PC-9 (cell line): ENCODE measurements around the gene C2CD4A. TPM values are rescaled to one million over a fixed set of nuclear protein-coding genes. Genes with fewer than 3 reads are reported as not detected.

Source experiments
- BruUV-seq: library from RNA; stranded (reverse); fragments of 400-500 nt; replicated peaks from 2 replicates; lab custom pipeline; 2021; lab: Mats Ljungman, UMichigan
- CTCF ChIA-PET: fragments of 300-600 bp; sonication (Branson Sonifier 250); formaldehyde crosslinking; loops from one replicate; lab custom pipeline; 2022; ENCODE audit warnings: antibody characterized with exemption; lab: Charles Lee
- POLR2A ChIA-PET: fragments of 300-600 bp; sonication (Branson Sonifier 250); formaldehyde crosslinking; loops from one replicate; lab custom pipeline; 2022; ENCODE audit warnings: antibody characterized with exemption; ENCODE audit not compliant: unreplicated experiment; lab: Charles Lee
- DNase-seq, 2 experiments: peaks; one replicate each; pipeline versions ENCODE4 v3.0.0 to v3.0.0-alpha.2; 2015 to 2022; ENCODE audit warnings: mixed read lengths in 1 of 2
- H2AFZ ChIP-seq: fragments of 200-600 bp; sonication (generic); 2 replicates; pipeline ENCODE4 v1.8.1; 2017; ENCODE audit warnings: antibody characterized with exemption
- H3F3A ChIP-seq: fragments of 200-600 bp; sonication (generic); 2 replicates; pipeline ENCODE4 v1.8.1; 2017; ENCODE audit warnings: antibody characterized with exemption, mild to moderate bottlenecking, low read depth; ENCODE audit not compliant: insufficient read depth
- H3K27ac ChIP-seq: fragments of 200-600 bp; sonication (generic); 2 replicates; pipeline ENCODE4 v1.6.1; 2016; ENCODE audit warnings: mixed run types
- H3K27me3 ChIP-seq: fragments of 200-600 bp; sonication (generic); 2 replicates; pipeline ENCODE4 v1.6.1; 2016; ENCODE audit warnings: low read depth, mixed run types; ENCODE audit not compliant: insufficient read depth
- H3K36me3 ChIP-seq: fragments of 200-600 bp; sonication (generic); 2 replicates; pipeline ENCODE4 v1.6.1; 2016; ENCODE audit warnings: low read depth, mixed run types
- H3K4me1 ChIP-seq: fragments of 200-600 bp; sonication (generic); replicated peaks from 2 replicates; pipeline ENCODE4 v1.6.1; 2016; ENCODE audit warnings: mixed run types; ENCODE audit not compliant: insufficient read depth
- H3K4me2 ChIP-seq: fragments of 200-600 bp; sonication (generic); 2 replicates; pipeline ENCODE4 v1.6.1; 2017; ENCODE audit warnings: mixed run types
- H3K4me3 ChIP-seq: fragments of 200-600 bp; sonication (generic); 2 replicates; pipeline ENCODE4 v1.6.1; 2016; ENCODE audit warnings: mixed run types
- H3K79me2 ChIP-seq: fragments of 200-600 bp; sonication (generic); 2 replicates; pipeline ENCODE4 v1.6.1; 2017; ENCODE audit warnings: low read depth, mixed run types
- H3K9me2 ChIP-seq: fragments of 200-600 bp; sonication (generic); 2 replicates; pipeline ENCODE4 v1.8.1; 2017; ENCODE audit warnings: mild to moderate bottlenecking; ENCODE audit not compliant: insufficient read depth
- H3K9me3 ChIP-seq: fragments of 200-600 bp; sonication (generic); 2 replicates; pipeline ENCODE4 v1.8.1; 2016; ENCODE audit warnings: low read depth; ENCODE audit not compliant: insufficient read depth
- H4K20me1 ChIP-seq: fragments of 200-600 bp; sonication (generic); 2 replicates; pipeline ENCODE4 v1.8.1; 2017; ENCODE audit not compliant: insufficient read depth
- CTCF ChIP-seq: fragments of 200-600 bp; sonication (generic); conservative IDR thresholded peaks from 2 replicates; pipeline ENCODE4 v1.6.1; 2017; ENCODE audit warnings: mixed run types, antibody characterized with exemption, mild to moderate bottlenecking, moderate library complexity
- EZH2 ChIP-seq: fragments of 200-600 bp; sonication (generic); IDR thresholded peaks from 2 replicates; pipeline ENCODE4 v1.8.0; 2017; ENCODE audit warnings: antibody characterized with exemption, low read depth
- intact Hi-C: fragments of 100-400 bp; cut with micrococcal nuclease; formaldehyde crosslinking; loops from one replicate; pipeline ENCODE4 v1.10.0; 2022; ENCODE audit not compliant: unreplicated experiment
- total RNA-seq: library from RNA; stranded (reverse); gene quantifications from 2 replicates; pipeline ENCODE4 v1.2.3, GENCODE V29; 2021

Gene C2CD4A
- total RNA-seq, 1 experiment from 2014 or later, result 0.09 TPM

GRCh38 chr15:62099094-62099601, 32.4 kb downstream of the C2CD4A start:
- Histone ChIP-seq H3K9me2 (no peaks in the 10 kb centered on the region), H3K4me2 (no peak overlapping the region), H4K20me1 (no peaks in the 10 kb centered on the region), H3K4me3 (no peak overlapping the region), H3K27ac (no peak overlapping the region), H2AFZ (no peak overlapping the region), H3K79me2 (no peaks in the 10 kb centered on the region), H3K27me3 (no peaks in the 10 kb centered on the region), H3K4me1 (no peaks in the 10 kb centered on the region), H3K36me3 (no peaks in the 10 kb centered on the region), H3K9me3 (no peaks in the 10 kb centered on the region), H3F3A (no peaks in the 10 kb centered on the region)
- ChIA-PET CTCF (no interaction called here), POLR2A (no interaction called here)
- TF ChIP-seq EZH2 (no peak), CTCF (no peak)
- no TSS peak for BruUV-seq
- intact Hi-C loops, result no loop called here
- peak in 1 of 2 experiments; percentile 32 for DNase-seq

- no peak overlapping the region for H2AFZ ChIP-seq
- CTCF ChIA-PET, result no interaction called here
- no peak overlapping the region for H3K4me3 ChIP-seq
- no peak overlapping the region for H3K4me2 ChIP-seq
- no peaks in the 10 kb centered on the region for H4K20me1 ChIP-seq
- H3K36me3 ChIP-seq, result no peaks in the 10 kb centered on the region
- H3K79me2 ChIP-seq, result no peaks in the 10 kb centered on the region
- no peak for DNase-seq
- no peaks in the 10 kb centered on the region for H3K27me3 ChIP-seq
- no peaks in the 10 kb centered on the region for H3F3A ChIP-seq
- intact Hi-C loops, result no loop called here
- no peaks in the 10 kb centered on the region for H3K4me1 ChIP-seq
- H3K27ac ChIP-seq, result no peak overlapping the region
- no peaks in the 10 kb centered on the region for H3K9me2 ChIP-seq
- POLR2A ChIA-PET, result no interaction called here
- TF ChIP-seq CTCF (no peak), EZH2 (no peak)
- no peaks in the 10 kb centered on the region for H3K9me3 ChIP-seq
- BruUV-seq, result no TSS peak
Observed at GRCh38 chr15:62103431-62103830, 36.7 kb downstream of the C2CD4A start.

GRCh38 chr15:62104401-62104800, 37.6 kb downstream of the C2CD4A start:
- Histone ChIP-seq H2AFZ (no peak overlapping the region), H3K79me2 (no peaks in the 10 kb centered on the region), H4K20me1 (no peaks in the 10 kb centered on the region), H3K4me1 (no peaks in the 10 kb centered on the region), H3K36me3 (no peaks in the 10 kb centered on the region), H3K9me2 (no peaks in the 10 kb centered on the region), H3F3A (no peaks in the 10 kb centered on the region), H3K27ac (no peak overlapping the region), H3K27me3 (no peaks in the 10 kb centered on the region), H3K4me2 (no peak overlapping the region), H3K9me3 (no peaks in the 10 kb centered on the region), H3K4me3 (no peak overlapping the region)
- intact Hi-C loops, result no loop called here
- ChIA-PET CTCF (no interaction called here), POLR2A (no interaction called here)
- TF ChIP-seq EZH2 (no peak), CTCF (no peak)
- no peak for DNase-seq
- BruUV-seq, result no TSS peak
